GM18951 (cell line): ENCODE results near the gene TSPO2.

ENCODE experiments used
- POLR2A ChIP-seq: IDR thresholded peaks from 4 replicates; pipeline ENCODE4 v1.6.1; 2011; ENCODE audit warnings: mild to moderate bottlenecking; ENCODE audit not compliant: insufficient read length, insufficient read depth; ENCODE audit errors: extremely low read depth
- in situ Hi-C: fragments of 300-500 bp; cut with MboI; formaldehyde crosslinking; loops from one replicate; pipeline ENCODE4 v1.12.0; 2022; ENCODE audit warnings: low sequenced_read_pairs, mixed read lengths, inconsistent platforms; ENCODE audit not compliant: unreplicated experiment

TSPO2 gene

GRCh38 chr6:41063884-41064285 lies 21.6 kb downstream of the TSPO2 start:
- in situ Hi-C loops = no loop called here
- TF ChIP-seq POLR2A = no peak

GRCh38 chr6:41064841-41065240 lies 22.6 kb downstream of the TSPO2 start:
- no peak for TF ChIP-seq POLR2A
- in situ Hi-C loops = no loop called here

- in situ Hi-C loops = no loop called here
- TF ChIP-seq POLR2A = no peak
These were observed 23.3 kb downstream of the TSPO2 start for GRCh38 chr6:41065550-41066026.

- in situ Hi-C loops = no loop called here
- TF ChIP-seq POLR2A = no peak
These were observed 24.6 kb downstream of the TSPO2 start for GRCh38 chr6:41066867-41067304.

- in situ Hi-C loops = no loop called here
- TF ChIP-seq POLR2A = peak; percentile 65
These were observed 29.2 kb downstream of the TSPO2 start for GRCh38 chr6:41071501-41071922.

GRCh38 chr6:41071923-41072835 lies 29.9 kb downstream of the TSPO2 start, which contains the start of gene OARD1:
OARD1 (minus strand) TSS chr6:41072356; CDS start chr6:41071634, 722 bp downstream.
- in situ Hi-C loops = no loop called here

GRCh38 chr6:41072836-41073202 lies 30.6 kb downstream of the TSPO2 start, which contains the start of gene NFYA:
NFYA (plus strand) TSS chr6:41072974; CDS start chr6:41079090, 6,116 bp downstream.
- no peak for TF ChIP-seq POLR2A
- in situ Hi-C loops = no loop called here

More at GRCh38 chr6:41071923-41072835, 29.9 kb downstream of the TSPO2 start, which contains the start of gene OARD1:
- peak; percentile 59 for TF ChIP-seq POLR2A

GRCh38 chr6:41073203-41073967 lies 31.1 kb downstream of the TSPO2 start:
- in situ Hi-C loops = no loop called here
- peak; percentile 90 for TF ChIP-seq POLR2A

- in situ Hi-C loops = no loop called here
- no peak for TF ChIP-seq POLR2A
These were observed 31.9 kb downstream of the TSPO2 start for GRCh38 chr6:41073968-41074691.

GRCh38 chr6:41074692-41075436 lies 32.6 kb downstream of the TSPO2 start:
- in situ Hi-C loops = no loop called here
- no peak for TF ChIP-seq POLR2A

- no peak for TF ChIP-seq POLR2A
- in situ Hi-C loops = no loop called here
These were observed 33.7 kb downstream of the TSPO2 start for GRCh38 chr6:41075651-41076626.
